ENCODE measurements around the gene TASOR2.

Gene TASOR2

DNA sequence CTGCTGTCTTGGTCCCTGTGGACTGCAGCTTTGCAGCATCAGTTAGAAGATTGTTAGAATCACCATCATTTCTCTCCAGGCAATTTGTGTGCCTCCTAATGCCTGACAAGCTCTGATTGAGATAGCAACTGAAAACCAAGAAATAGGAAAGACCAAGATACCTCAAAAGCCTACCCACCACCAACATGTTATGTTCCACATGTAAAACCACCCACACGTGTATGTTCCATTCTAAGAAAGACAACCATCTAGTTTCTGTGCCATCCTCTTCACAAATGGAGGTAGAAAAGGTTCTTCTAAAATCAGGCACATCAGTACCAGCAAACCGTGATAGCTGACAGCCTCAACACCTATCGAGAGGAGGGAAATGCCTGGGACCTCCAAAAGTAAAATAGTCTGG is 46.9 kb downstream of the TASOR2 start:
- TF ChIP-seq GATA1 (IDR thresholded peaks at IDR 0.05; ENCODE audit: low read depth, low read length) (no peak), POLR2A (IDR thresholded peaks at IDR 0.05; ENCODE audit: low read length) (no peak)
- DNase-seq = no peak

DNA sequence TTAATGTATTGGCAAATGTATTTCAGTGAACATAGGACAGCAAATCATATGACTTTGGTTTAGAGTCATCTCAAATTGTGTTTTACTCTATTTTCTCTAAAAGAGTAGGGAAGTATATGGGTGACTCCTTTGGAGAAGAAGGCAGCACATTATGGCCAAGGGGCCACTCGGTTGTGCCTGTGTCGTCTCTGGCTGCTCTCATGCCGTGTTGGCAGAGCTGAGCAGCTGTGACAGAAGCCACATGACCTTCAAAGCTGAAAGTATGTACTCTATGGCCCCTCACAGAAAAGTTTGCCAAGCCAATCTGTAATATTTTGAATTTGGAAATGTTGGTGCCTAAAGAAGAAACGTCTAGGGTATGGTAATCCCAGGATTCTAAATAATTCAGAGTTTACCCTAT is 47.5 kb downstream of the TASOR2 start:
- no peak for DNase-seq
- no peak for TF ChIP-seq POLR2A (IDR thresholded peaks at IDR 0.05; ENCODE audit: low read length)
- TF ChIP-seq GATA1 (IDR thresholded peaks at IDR 0.05; ENCODE audit: low read depth, low read length) = no peak

All from erythroblast (primary cell).